Activated CD4-positive, CD25-positive, alpha-beta regulatory T cell treated with anti-CD3 and anti-CD28 coated beads, Interleukin-2, amount 50 U/mL, for 24 hours (primary cell): ENCODE measurements around the gene PCMT1.
"Not testable (repeated sequence)": the region's sequence is repeated elsewhere in the genome, so short reads cannot be mapped to it uniquely, and the experiment has no call there.

Experiments
- ATAC-seq, 2 donors: fragments of 150-1000 bp; cut with Tn5 transposase; one replicate each; pipeline ENCODE4 v1.10.0; 2021; ENCODE audit warnings: mild to moderate bottlenecking in 1 of 2, moderate library complexity in 1 of 2

PCMT1 gene

GRCh38 chr6:149749594-149750135, at the start of gene PCMT1:
Gene PCMT1 (plus strand): TSS chr6:149749741. CDS start chr6:149749902, 161 bp downstream.
- peak; percentile 85 to 87 for ATAC-seq

- ATAC-seq: no peak
Observed at GRCh38 chr6:149701714-149702113, 47.8 kb upstream of the PCMT1 start.

- no peak for ATAC-seq
Observed at GRCh38 chr6:149711711-149712110, 37.8 kb upstream of the PCMT1 start.

- ATAC-seq: no peak
Observed at GRCh38 chr6:149714442-149714841, 35.1 kb upstream of the PCMT1 start.

GRCh38 chr6:149716181-149716963, 33.2 kb upstream of the PCMT1 start:
- no peak for ATAC-seq

- no peak for ATAC-seq
Observed at GRCh38 chr6:149717255-149717587, 32.3 kb upstream of the PCMT1 start.

GRCh38 chr6:149717588-149718458, 31.7 kb upstream of the PCMT1 start, which contains the start of gene LATS1:
Gene LATS1 (minus strand): TSS chr6:149718101. CDS start chr6:149702126, 15,975 bp downstream.
- ATAC-seq: peak; percentile 95 to 96

GRCh38 chr6:149719531-149719930, 30.0 kb upstream of the PCMT1 start:
- ATAC-seq: no peak

GRCh38 chr6:149723262-149723661, 26.3 kb upstream of the PCMT1 start:
- ATAC-seq: no peak

- ATAC-seq: peak; percentile 93 to 99
Observed at GRCh38 chr6:149723771-149724417, 25.6 kb upstream of the PCMT1 start.

GRCh38 chr6:149725785-149726184, 23.8 kb upstream of the PCMT1 start:
- no peak for ATAC-seq

- ATAC-seq: no peak
Observed at GRCh38 chr6:149727793-149728498, 21.6 kb upstream of the PCMT1 start.

GRCh38 chr6:149728499-149729234, 20.9 kb upstream of the PCMT1 start:
- no peak for ATAC-seq

- ATAC-seq: no peak
Observed at GRCh38 chr6:149729824-149730223, 19.7 kb upstream of the PCMT1 start.

GRCh38 chr6:149733089-149733720, 16.3 kb upstream of the PCMT1 start:
- no peak for ATAC-seq

GRCh38 chr6:149734915-149735314, 14.6 kb upstream of the PCMT1 start:
- ATAC-seq: no peak

- ATAC-seq: not testable (repeated sequence)
Observed at GRCh38 chr6:149745252-149745651, 4.3 kb upstream of the PCMT1 start.

- ATAC-seq: peak; percentile 72 to 73
Observed at GRCh38 chr6:149746147-149746946, 3.2 kb upstream of the PCMT1 start, which contains the start of gene NUP43. Gene NUP43 (minus strand): TSS chr6:149746529. CDS start chr6:149746495, 34 bp downstream.

- ATAC-seq: not testable (repeated sequence)
Observed at GRCh38 chr6:149749082-149749593, 403 bp upstream of the PCMT1 start.

- ATAC-seq: peak; percentile 19 to 22
Observed at GRCh38 chr6:149750136-149750609, 632 bp downstream of the PCMT1 start.
